Mesothelial cell of epicardium (in vitro differentiated cells): ENCODE data around the gene CPSF3. TPM values are rescaled to one million over a fixed set of nuclear protein-coding genes. Genes with fewer than 3 reads are reported as not detected.

Experiments used
- DNase-seq, 2 experiments: peaks; one replicate each; pipeline ENCODE4 v3.0.0; 2021; ENCODE audit warnings: low spot score in 2 of 2; ENCODE audit not compliant: unreplicated experiment in 2 of 2
- H3K27ac Mint-ChIP-seq: 2 replicates; pipeline ENCODE4 v1.8.0; 2021; ENCODE audit warnings: mixed read lengths
- H3K27me3 Mint-ChIP-seq: 2 replicates; pipeline ENCODE4 v1.8.0; 2021; ENCODE audit warnings: low read depth, mixed read lengths
- H3K36me3 Mint-ChIP-seq: 2 replicates; pipeline ENCODE4 v1.8.0; 2021; ENCODE audit warnings: mixed read lengths
- H3K4me1 Mint-ChIP-seq: 2 replicates; pipeline ENCODE4 v1.8.0; 2021; ENCODE audit warnings: mixed read lengths
- H3K4me3 Mint-ChIP-seq: 2 replicates; pipeline ENCODE4 v1.8.0; 2021; ENCODE audit warnings: mild to moderate bottlenecking, moderate library complexity, mixed read lengths
- H3K9me3 Mint-ChIP-seq: 2 replicates; pipeline ENCODE4 v1.8.0; 2021; ENCODE audit warnings: mixed read lengths
- CTCF ChIP-seq: fragments of 200-600 bp; sonication (generic); IDR thresholded peaks from one replicate; pipeline ENCODE4 v1.5.0; 2021; ENCODE audit warnings: antibody characterized with exemption; ENCODE audit not compliant: unreplicated experiment
- total RNA-seq: library from RNA; stranded (reverse); gene quantifications from 3 replicates; pipeline ENCODE4 v1.2.1, GENCODE V29; 2021

Gene CPSF3
- total RNA-seq, 1 donor from 2014 or later: 45.1 TPM

GRCh38 chr2:9417725-9418124, 5.7 kb upstream of the CPSF3 start:
- H3K27me3 Mint-ChIP-seq: no peaks in the 10 kb centered on the region
- DNase-seq: no peak
- peaks cover 20% of the 10 kb centered on the region for H3K4me1 Mint-ChIP-seq
- peaks cover 14% of the 10 kb centered on the region for H3K36me3 Mint-ChIP-seq
- no peaks in the 10 kb centered on the region for H3K9me3 Mint-ChIP-seq
- H3K27ac Mint-ChIP-seq: no peak overlapping the region
- no peak overlapping the region for H3K4me3 Mint-ChIP-seq
- TF ChIP-seq CTCF: no peak

- Mint-ChIP-seq H3K4me3 (no peak overlapping the region), H3K27me3 (no peaks in the 10 kb centered on the region), H3K36me3 (peaks cover 11% of the 10 kb centered on the region), H3K9me3 (no peaks in the 10 kb centered on the region), H3K4me1 (peaks cover 20% of the 10 kb centered on the region), H3K27ac (no peak overlapping the region)
- TF ChIP-seq CTCF: no peak
- no peak for DNase-seq
Observed at GRCh38 chr2:9418746-9419145, 4.7 kb upstream of the CPSF3 start.

GRCh38 chr2:9419541-9419940, 3.9 kb upstream of the CPSF3 start:
- Mint-ChIP-seq H3K4me3 (no peak overlapping the region), H3K9me3 (no peaks in the 10 kb centered on the region), H3K4me1 (peaks cover 20% of the 10 kb centered on the region), H3K27me3 (no peaks in the 10 kb centered on the region), H3K27ac (no peak overlapping the region), H3K36me3 (peaks cover 5% of the 10 kb centered on the region)
- no peak for TF ChIP-seq CTCF
- no peak for DNase-seq

- Mint-ChIP-seq H3K4me3 (no peak overlapping the region), H3K4me1 (peaks cover 20% of the 10 kb centered on the region), H3K27me3 (no peaks in the 10 kb centered on the region), H3K9me3 (no peaks in the 10 kb centered on the region), H3K36me3 (peaks cover 5% of the 10 kb centered on the region), H3K27ac (no peak overlapping the region)
- no peak for TF ChIP-seq CTCF
- no peak for DNase-seq
Observed at GRCh38 chr2:9420495-9420894, 3.0 kb upstream of the CPSF3 start.

GRCh38 chr2:9422321-9423099, 944 bp upstream of the CPSF3 start:
- peak overlapping the region; percentile 64 for H3K27ac Mint-ChIP-seq
- TF ChIP-seq CTCF: no peak
- no peaks in the 10 kb centered on the region for H3K9me3 Mint-ChIP-seq
- DNase-seq: peak in 1 of 2 experiments; percentile 48
- H3K36me3 Mint-ChIP-seq: peaks cover 1% of the 10 kb centered on the region
- no peak overlapping the region for H3K4me3 Mint-ChIP-seq
- peaks cover 20% of the 10 kb centered on the region for H3K4me1 Mint-ChIP-seq
- H3K27me3 Mint-ChIP-seq: no peaks in the 10 kb centered on the region
